Skeletal muscle tissue (tissue), 4 donors: ENCODE data around the gene TBXA2R. TPM values are rescaled to one million over a fixed set of nuclear protein-coding genes. Genes with fewer than 3 reads are reported as not detected.
A peak's percentile ranks its signal among the peaks of the same experiment; 100 is the strongest.

Source experiments
- H3K27ac ChIP-seq: one replicate; pipeline ENCODE4 v1.7.0; 2013; ENCODE audit warnings: mild to moderate bottlenecking, low read depth, low read length, inconsistent platforms
- H3K27me3 ChIP-seq, 3 donors: one replicate each; pipeline ENCODE4 v1.7.0; 2013; ENCODE audit warnings: low read length in 3 of 3; ENCODE audit not compliant: control insufficient read depth in 3 of 3, insufficient read depth in 3 of 3
- H3K36me3 ChIP-seq, 3 donors: one replicate each; pipeline ENCODE4 v1.7.0; 2013; ENCODE audit warnings: low read length in 3 of 3; ENCODE audit not compliant: control insufficient read depth in 3 of 3, insufficient read depth in 3 of 3
- H3K4me1 ChIP-seq, 3 donors: one replicate each; pipeline ENCODE4 v1.7.0; 2013; ENCODE audit warnings: low read length in 3 of 3, mild to moderate bottlenecking in 3 of 3; ENCODE audit not compliant: control insufficient read depth in 3 of 3, insufficient read depth in 3 of 3
- H3K4me3 ChIP-seq, 3 donors: one replicate each; pipeline ENCODE4 v1.7.0; 2013; ENCODE audit warnings: low read length in 3 of 3
- H3K9ac ChIP-seq, 3 donors: one replicate each; pipeline ENCODE4 v1.7.0; 2013; ENCODE audit warnings: low read length in 3 of 3, mild to moderate bottlenecking in 3 of 3, moderate library complexity in 2 of 3, low read depth in 1 of 3
- H3K9me3 ChIP-seq, 3 donors: one replicate each; pipeline ENCODE4 v1.7.0; 2013; ENCODE audit warnings: low read length in 3 of 3; ENCODE audit not compliant: control insufficient read depth in 3 of 3
- total RNA-seq: library from RNA; depleted of rRNA; stranded (reverse); fragments of >200 nt; gene quantifications from one replicate; pipeline ENCODE4 v1.2.3, GENCODE V29; 2014
- donor health status: Osteomylitis.

Gene TBXA2R
- total RNA-seq, 1 donor from 2014 or later: under 0.01 TPM

- Histone ChIP-seq H3K27ac (no peak overlapping the region), H3K4me3 (no peak overlapping the region), H3K4me1 (peaks cover 21 to 24% (median 24%) of the 10 kb centered on the region in 3 donors), H3K9ac (no peak overlapping the region), H3K36me3 (peaks cover 14 to 20% (median 19%) of the 10 kb centered on the region in 3 donors), H3K27me3 (no peaks in the 10 kb centered on the region), H3K9me3 (no peaks in the 10 kb centered on the region)
These were observed 14.3 kb upstream of the TBXA2R start for GRCh38 chr19:3620817-3621547.

- Histone ChIP-seq H3K4me1 (peaks cover 14 to 17% (median 17%) of the 10 kb centered on the region in 3 donors), H3K27me3 (no peaks in the 10 kb centered on the region), H3K9me3 (no peaks in the 10 kb centered on the region), H3K9ac (no peak overlapping the region), H3K36me3 (peaks cover 16 to 20% (median 19%) of the 10 kb centered on the region in 3 donors), H3K4me3 (no peak overlapping the region), H3K27ac (no peak overlapping the region)
These were observed 13.6 kb upstream of the TBXA2R start for GRCh38 chr19:3620145-3620816.

- Histone ChIP-seq H3K27me3 (no peaks in the 10 kb centered on the region), H3K4me3 (no peak overlapping the region), H3K27ac (no peak overlapping the region), H3K9ac (no peak overlapping the region), H3K9me3 (no peaks in the 10 kb centered on the region), H3K36me3 (peaks cover 19 to 20% (median 19%) of the 10 kb centered on the region in 3 donors), H3K4me1 (peaks cover 8 to 11% (median 10%) of the 10 kb centered on the region in 3 donors)
These were observed 12.9 kb upstream of the TBXA2R start for GRCh38 chr19:3619631-3620012.

GRCh38 chr19:3618811-3619630, 12.3 kb upstream of the TBXA2R start:
- Histone ChIP-seq H3K9ac (no peak overlapping the region), H3K27ac (no peak overlapping the region), H3K36me3 (peaks cover 19 to 21% (median 20%) of the 10 kb centered on the region in 3 donors), H3K4me3 (no peak overlapping the region), H3K27me3 (no peaks in the 10 kb centered on the region), H3K9me3 (no peaks in the 10 kb centered on the region), H3K4me1 (peaks cover 4 to 6% (median 5%) of the 10 kb centered on the region in 3 donors)

GRCh38 chr19:3618144-3618810, 11.6 kb upstream of the TBXA2R start:
- peak overlapping the region in 1 of 3 donors; percentile 60 for H3K9ac ChIP-seq
- H3K27me3 ChIP-seq: no peaks in the 10 kb centered on the region
- H3K4me3 ChIP-seq: peak overlapping the region in 1 of 3 donors; percentile 52
- no peak overlapping the region for H3K27ac ChIP-seq
- no peaks in the 10 kb centered on the region for H3K9me3 ChIP-seq
- peaks cover 4 to 6% (median 5%) of the 10 kb centered on the region in 3 donors for H3K4me1 ChIP-seq
- H3K36me3 ChIP-seq: peaks cover 18 to 25% (median 24%) of the 10 kb centered on the region in 3 donors

- H3K4me3 ChIP-seq: peak overlapping the region in 1 of 3 donors; percentile 48
- peaks cover 4 to 6% (median 5%) of the 10 kb centered on the region in 3 donors for H3K4me1 ChIP-seq
- H3K27me3 ChIP-seq: no peaks in the 10 kb centered on the region
- H3K36me3 ChIP-seq: peaks cover 16 to 25% (median 23%) of the 10 kb centered on the region in 3 donors
- no peak overlapping the region for H3K27ac ChIP-seq
- no peaks in the 10 kb centered on the region for H3K9me3 ChIP-seq
- peak overlapping the region in 1 of 3 donors; percentile 25 for H3K9ac ChIP-seq
These were observed 10.8 kb upstream of the TBXA2R start for GRCh38 chr19:3617463-3617862.

GRCh38 chr19:3615524-3616135, 9.0 kb upstream of the TBXA2R start:
- peaks cover 22 to 35% (median 29%) of the 10 kb centered on the region in 3 donors for H3K36me3 ChIP-seq
- H3K4me3 ChIP-seq: no peak overlapping the region
- H3K4me1 ChIP-seq: peaks cover 4 to 6% (median 5%) of the 10 kb centered on the region in 3 donors
- H3K9ac ChIP-seq: no peak overlapping the region
- no peaks in the 10 kb centered on the region for H3K9me3 ChIP-seq
- no peak overlapping the region for H3K27ac ChIP-seq
- no peaks in the 10 kb centered on the region for H3K27me3 ChIP-seq

- Histone ChIP-seq H3K4me1 (peaks cover 4 to 10% (median 5%) of the 10 kb centered on the region in 3 donors), H3K4me3 (no peak overlapping the region), H3K36me3 (peaks cover 18 to 35% (median 29%) of the 10 kb centered on the region in 3 donors), H3K27me3 (no peaks in the 10 kb centered on the region), H3K9ac (no peak overlapping the region), H3K27ac (no peak overlapping the region), H3K9me3 (no peaks in the 10 kb centered on the region)
These were observed 8.3 kb upstream of the TBXA2R start for GRCh38 chr19:3614858-3615505.
